ENCODE measurements around the gene RNF31. TPM values are rescaled to one million over a fixed set of nuclear protein-coding genes. Genes with fewer than 3 reads are reported as not detected.

The RNF31 gene
- total and polyA plus RNA-seq, 2 of the 13 experiments (the other 11 are each of a cell fraction or from before 2014, with no cell fraction given) = 48.2 to 86.8 TPM

DNA sequence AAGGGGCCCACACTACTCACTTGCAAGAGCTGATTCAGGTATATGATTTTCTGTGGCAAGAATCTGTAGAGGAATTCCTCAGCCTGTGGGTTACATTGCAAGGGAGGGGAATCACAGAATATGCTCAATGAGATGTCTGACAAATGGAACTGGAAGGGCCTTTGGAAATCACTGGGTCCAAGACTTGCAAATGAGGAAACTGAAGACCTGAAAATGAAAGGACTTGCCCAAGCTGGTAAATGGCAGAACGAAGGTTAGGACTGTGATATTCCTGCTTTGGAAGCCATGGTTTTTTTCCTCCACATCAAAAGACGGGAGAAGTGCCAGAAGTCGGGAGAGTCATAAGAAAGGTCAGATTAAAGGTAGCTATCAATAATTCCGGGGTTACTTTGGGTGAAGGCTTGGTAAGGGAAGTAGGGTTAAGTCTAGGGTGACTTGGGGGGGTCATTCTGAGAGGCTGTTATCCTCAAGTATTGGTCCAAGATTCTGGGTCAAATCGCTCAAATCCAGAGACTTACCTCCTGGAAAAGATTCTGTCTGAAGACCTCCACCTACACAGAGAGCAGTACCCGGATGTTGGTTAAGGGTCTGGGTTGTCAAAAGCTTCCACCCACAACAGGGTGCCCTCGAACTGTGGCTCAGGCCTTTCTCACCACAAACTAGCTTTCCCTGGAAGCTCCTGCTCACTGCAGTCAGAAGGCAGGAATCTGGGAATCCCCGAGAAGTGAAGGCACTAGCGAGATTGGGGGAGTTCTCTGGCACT lies 1.4 kb upstream of the RNF31 start (continued):
- TF ChIP-seq ZFP62 (CRISPR knock-in tag; IDR thresholded peaks at IDR 0.05) (no peak), KDM4B (CRISPR knock-in tag; IDR thresholded peaks at IDR 0.05) (no peak), KDM6A (CRISPR knock-in tag; IDR thresholded peaks at IDR 0.05; ENCODE audit: low read depth) (no peak), SRY (CRISPR knock-in tag; IDR thresholded peaks at IDR 0.05) (no peak), ZKSCAN1 (IDR thresholded peaks at IDR 0.05; ENCODE audit: low read length) (no peak), ZNF772 (CRISPR knock-in tag; IDR thresholded peaks at IDR 0.05) (0 out of 2 replicates have a peak, but pooled peaks have one; percentile 2), ZNF574 (CRISPR knock-in tag; IDR thresholded peaks at IDR 0.05) (no peak), CREBL2 (CRISPR knock-in tag; IDR thresholded peaks at IDR 0.05; ENCODE audit: borderline replicate concordance) (no peak; the same call in 1 of the 2 replicates), GPBP1L1 (CRISPR knock-in tag; IDR thresholded peaks at IDR 0.05) (no peak), ARNT2 (CRISPR knock-in tag; IDR thresholded peaks at IDR 0.05; ENCODE audit: low read depth) (peak; percentile 19), ZNF570 (CRISPR knock-in tag; IDR thresholded peaks at IDR 0.05; ENCODE audit: borderline replicate concordance) (0 out of 2 replicates have a peak, but pooled peaks have one; percentile 32), RBFOX2 (IDR thresholded peaks at IDR 0.05; ENCODE audit: low read depth, low read length) (no peak), CC2D1A (CRISPR knock-in tag; IDR thresholded peaks at IDR 0.05) (no peak), SOX5 (CRISPR knock-in tag; IDR thresholded peaks at IDR 0.05; ENCODE audit: borderline replicate concordance) (no peak; the same call in 1 of the 2 replicates), EHMT2 (IDR thresholded peaks at IDR 0.05; ENCODE audit: borderline replicate concordance, low read depth, low read length) (no peak), NFE2L1 (CRISPR knock-in tag; IDR thresholded peaks at IDR 0.05; ENCODE audit: borderline replicate concordance) (peak; percentile 57; the same call in 1 of the 2 replicates), ZNF775 (CRISPR knock-in tag; IDR thresholded peaks at IDR 0.05; ENCODE audit: borderline replicate concordance) (no peak), THAP9 (CRISPR knock-in tag; IDR thresholded peaks at IDR 0.05; ENCODE audit: borderline replicate concordance) (no peak), WIZ (CRISPR knock-in tag; IDR thresholded peaks at IDR 0.05) (no peak)
- TF ChIP-seq, protein P1, sequence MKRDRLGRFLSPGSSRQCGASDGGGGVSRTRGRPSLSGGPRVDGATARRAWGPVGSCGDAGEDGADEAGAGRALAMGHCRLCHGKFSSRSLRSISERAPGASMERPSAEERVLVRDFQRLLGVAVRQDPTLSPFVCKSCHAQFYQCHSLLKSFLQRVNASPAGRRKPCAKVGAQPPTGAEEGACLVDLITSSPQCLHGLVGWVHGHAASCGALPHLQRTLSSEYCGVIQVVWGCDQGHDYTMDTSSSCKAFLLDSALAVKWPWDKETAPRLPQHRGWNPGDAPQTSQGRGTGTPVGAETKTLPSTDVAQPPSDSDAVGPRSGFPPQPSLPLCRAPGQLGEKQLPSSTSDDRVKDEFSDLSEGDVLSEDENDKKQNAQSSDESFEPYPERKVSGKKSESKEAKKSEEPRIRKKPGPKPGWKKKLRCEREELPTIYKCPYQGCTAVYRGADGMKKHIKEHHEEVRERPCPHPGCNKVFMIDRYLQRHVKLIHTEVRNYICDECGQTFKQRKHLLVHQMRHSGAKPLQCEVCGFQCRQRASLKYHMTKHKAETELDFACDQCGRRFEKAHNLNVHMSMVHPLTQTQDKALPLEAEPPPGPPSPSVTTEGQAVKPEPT (CRISPR knock-in tag; IDR thresholded peaks at IDR 0.05; ENCODE audit: low read depth) = no peak

Measured in HepG2 (cell line).